D721Med (cell line): ENCODE data around the gene WDR27.

Source experiments
- DNase-seq: peaks from one replicate; pipeline ENCODE4 v3.0.0; 2011; ENCODE audit warnings: low spot score; ENCODE audit not compliant: insufficient read length
- FAIRE-seq: peaks from 2 replicates; lab custom pipeline; 2011; peaks lifted over from hg19 to GRCh38; lab: Jason Lieb, UNC
- TF ChIP-seq, protein P1 (sequence below): IDR thresholded peaks from 2 replicates; pipeline ENCODE4 v1.5.1; 2012; ENCODE audit warnings: mild to moderate bottlenecking, control low read depth; ENCODE audit not compliant: insufficient read depth; ENCODE audit errors: missing control alignments

WDR27 gene

DNA sequence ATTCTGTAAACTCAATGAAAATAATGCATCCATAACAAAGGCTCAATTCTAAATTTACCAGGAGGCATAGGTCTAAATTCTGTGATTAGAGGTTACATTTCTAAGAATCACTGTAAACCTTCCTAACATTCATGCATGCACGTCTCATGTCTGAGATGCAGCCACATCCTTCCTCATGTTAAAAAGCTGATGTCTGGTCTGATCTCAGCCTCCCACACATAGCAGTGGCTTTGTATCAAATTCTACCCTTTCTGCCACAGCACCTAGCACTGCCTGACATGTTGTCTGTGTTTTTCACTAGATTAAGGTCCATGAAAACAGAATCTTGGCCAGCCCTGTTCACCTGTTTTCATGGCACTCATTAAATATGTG, 171.1 kb downstream of the WDR27 start:
- DNase-seq (no peak), FAIRE-seq (no peak)
- TF ChIP-seq, protein P1, sequence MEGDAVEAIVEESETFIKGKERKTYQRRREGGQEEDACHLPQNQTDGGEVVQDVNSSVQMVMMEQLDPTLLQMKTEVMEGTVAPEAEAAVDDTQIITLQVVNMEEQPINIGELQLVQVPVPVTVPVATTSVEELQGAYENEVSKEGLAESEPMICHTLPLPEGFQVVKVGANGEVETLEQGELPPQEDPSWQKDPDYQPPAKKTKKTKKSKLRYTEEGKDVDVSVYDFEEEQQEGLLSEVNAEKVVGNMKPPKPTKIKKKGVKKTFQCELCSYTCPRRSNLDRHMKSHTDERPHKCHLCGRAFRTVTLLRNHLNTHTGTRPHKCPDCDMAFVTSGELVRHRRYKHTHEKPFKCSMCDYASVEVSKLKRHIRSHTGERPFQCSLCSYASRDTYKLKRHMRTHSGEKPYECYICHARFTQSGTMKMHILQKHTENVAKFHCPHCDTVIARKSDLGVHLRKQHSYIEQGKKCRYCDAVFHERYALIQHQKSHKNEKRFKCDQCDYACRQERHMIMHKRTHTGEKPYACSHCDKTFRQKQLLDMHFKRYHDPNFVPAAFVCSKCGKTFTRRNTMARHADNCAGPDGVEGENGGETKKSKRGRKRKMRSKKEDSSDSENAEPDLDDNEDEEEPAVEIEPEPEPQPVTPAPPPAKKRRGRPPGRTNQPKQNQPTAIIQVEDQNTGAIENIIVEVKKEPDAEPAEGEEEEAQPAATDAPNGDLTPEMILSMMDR: no peak

DNA sequence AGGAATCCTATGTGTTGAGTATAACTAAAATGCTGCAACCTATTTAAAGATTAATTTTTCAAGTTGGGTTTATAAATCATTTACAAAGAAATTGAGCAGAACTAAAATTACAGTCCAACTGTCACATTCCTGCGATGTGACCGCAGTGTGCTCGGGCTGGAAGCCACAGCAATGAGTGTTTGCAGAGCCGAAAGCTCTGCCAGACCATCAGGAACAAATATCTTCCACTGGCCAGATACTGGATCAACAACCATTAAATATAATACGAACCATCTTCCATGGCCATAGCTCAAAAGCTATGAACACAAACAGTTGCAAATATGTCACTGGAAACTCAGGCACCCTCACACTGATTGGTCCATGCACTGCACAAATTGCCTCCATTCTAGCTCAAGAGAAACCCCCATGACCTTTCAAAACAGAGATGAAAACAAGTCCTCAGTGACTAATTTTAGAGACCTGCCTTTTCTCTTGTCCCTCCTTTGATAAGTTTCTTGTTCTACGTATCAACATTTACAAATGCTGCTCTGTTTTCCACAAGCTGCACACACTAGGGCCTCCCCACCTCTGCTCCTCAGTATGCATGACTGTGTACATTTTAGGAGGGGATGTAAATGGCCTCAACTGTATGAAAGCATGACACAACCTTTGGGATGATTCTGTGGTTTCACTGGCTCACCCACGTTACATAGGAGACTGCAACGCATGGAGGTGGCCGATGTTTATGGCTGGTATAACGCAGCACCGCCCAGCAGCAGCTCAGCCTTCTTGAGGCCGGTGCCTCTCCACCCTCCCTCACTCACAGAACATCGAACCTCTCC, 171.7 kb downstream of the WDR27 start:
- DNase-seq: no peak
- TF ChIP-seq, protein P1: no peak
- no peak for FAIRE-seq

DNA sequence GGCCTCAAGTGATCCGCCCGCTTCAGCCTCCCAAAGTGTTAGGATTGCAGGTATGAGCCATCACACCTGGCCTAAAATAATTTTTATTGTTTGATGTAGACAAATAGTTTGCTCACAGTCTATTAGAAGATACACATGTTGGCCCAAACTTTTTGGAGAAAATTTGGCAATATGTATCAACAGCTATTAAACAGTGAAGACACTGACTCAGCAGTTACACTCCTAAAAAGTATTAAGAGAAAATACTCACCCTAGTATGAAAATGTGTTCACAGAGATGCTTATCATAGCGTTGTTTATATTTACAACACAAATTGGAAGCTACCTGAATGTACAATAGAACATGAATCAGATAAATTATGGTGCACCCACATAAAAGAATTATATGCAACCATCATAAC, 173.1 kb downstream of the WDR27 start:
- TF ChIP-seq, protein P1: no peak
- FAIRE-seq (no peak), DNase-seq (no peak)

DNA sequence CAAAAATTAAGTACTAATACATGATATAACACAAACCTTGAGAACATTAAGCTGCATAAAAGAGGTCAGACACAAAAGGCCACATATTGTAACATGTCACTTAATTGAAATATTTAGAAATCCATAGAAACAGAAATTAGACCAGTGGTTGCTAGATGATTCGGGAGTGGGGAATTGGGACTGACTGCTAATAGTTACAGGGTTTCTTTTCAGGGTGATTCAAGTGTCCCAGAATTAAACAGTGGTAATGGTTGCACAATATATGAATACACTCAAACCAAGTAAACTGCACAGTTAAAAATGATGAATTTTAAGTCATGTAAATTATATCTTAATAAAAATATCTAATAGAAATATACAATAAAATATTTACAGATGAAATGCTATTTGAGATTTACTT, 174.5 kb downstream of the WDR27 start:
- FAIRE-seq: no peak
- TF ChIP-seq, protein P1: no peak
- DNase-seq: no peak

DNA sequence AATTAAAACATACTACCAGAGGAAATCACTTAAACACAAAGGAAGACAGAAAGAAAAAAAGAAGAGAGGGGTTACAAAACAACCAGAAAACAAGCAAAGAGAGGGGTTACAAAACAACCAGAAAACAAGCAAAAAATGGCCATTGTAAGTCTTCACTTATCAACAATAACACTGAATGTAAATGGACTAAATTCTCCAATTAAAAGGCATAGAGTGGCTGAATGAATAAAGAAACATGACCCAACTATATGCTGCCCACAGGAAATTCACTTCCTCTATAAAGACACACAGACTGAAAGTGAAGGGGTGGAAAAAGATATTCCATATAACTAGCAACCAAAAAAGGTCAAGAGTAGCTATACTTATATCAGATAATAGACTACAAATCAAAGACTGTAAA, 180.0 kb downstream of the WDR27 start:
- TF ChIP-seq, protein P1: no peak
- FAIRE-seq (no peak), DNase-seq (no peak)

DNA sequence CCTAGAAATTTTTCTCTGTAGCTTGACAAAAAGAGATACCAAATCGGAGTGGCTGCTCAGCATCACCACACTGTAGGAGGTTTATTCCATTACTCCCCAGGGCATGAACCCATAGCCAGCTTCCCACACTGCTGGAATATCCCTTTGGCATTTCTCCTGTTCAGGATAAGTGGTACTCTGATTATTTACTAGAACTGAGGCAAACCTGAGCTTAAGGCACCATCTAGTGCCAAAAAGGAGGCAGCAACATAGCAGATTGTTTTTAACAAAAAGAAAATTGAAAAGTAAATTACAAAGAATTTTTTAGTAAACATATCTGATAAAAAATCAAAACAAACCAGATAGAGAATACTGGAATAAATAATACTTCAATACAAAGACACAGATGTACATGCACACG, 181.7 kb downstream of the WDR27 start:
- TF ChIP-seq, protein P1: no peak
- FAIRE-seq (no peak), DNase-seq (no peak)

DNA sequence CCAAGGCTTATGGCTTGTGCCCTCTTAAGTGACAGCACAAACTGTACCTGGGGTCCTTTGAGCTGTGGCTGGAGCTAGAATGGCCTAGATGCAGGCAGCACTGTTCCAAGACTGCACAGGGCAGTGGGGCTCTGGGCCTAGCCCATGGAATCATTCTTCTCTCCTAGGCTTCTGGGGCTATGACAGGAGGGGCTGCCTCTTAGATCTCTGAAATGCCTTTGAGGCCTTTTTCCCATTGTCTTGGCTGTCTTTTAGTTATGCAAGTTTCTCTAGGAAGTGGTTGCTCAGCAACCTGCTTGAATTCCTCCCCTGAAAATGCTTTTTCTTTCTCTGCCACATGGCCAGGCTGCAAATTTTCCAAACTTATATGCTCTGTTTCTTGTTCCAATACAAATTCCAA, 183.4 kb downstream of the WDR27 start:
- TF ChIP-seq, protein P1: no peak
- FAIRE-seq: no peak
- no peak for DNase-seq
